HCT116 (cell line): ENCODE measurements around the gene MMP15.

ENCODE experiments used
- CBX3 ChIP-seq: IDR thresholded peaks from 2 replicates; pipeline ENCODE4 v1.6.1; 2012; ENCODE audit warnings: low read depth
- CTCF ChIP-seq, 3 experiments: fragments of 200-600 bp in 1 of 3; sonication (generic) in 1 of 3; IDR thresholded peaks in 2 of 3; conservative IDR thresholded peaks in 1 of 3; 2 replicates each; pipeline ENCODE4 v1.5.1; 2012 to 2017; ENCODE audit warnings: low read depth in 2 of 3, low read length in 2 of 3, antibody characterized with exemption in 1 of 3, borderline replicate concordance in 1 of 3, control low read depth in 1 of 3, mild to moderate bottlenecking in 1 of 3, mixed read lengths in 1 of 3, mixed run types in 1 of 3, moderate library complexity in 1 of 3; ENCODE audit not compliant: insufficient read depth in 1 of 3
- EZH2 ChIP-seq: fragments of 200-600 bp; sonication (generic); IDR thresholded peaks from 2 replicates; pipeline ENCODE4 v1.6.1; 2017; ENCODE audit warnings: antibody characterized with exemption, mixed run types
- EZH2phosphoT487 ChIP-seq: fragments of 200-600 bp; IDR thresholded peaks from 2 replicates; pipeline ENCODE4 v1.6.1; 2018; ENCODE audit warnings: antibody characterized with exemption, borderline replicate concordance
- JUND ChIP-seq: IDR thresholded peaks from 2 replicates; pipeline ENCODE4 v1.6.1; 2012
- MAX ChIP-seq: IDR thresholded peaks from 2 replicates; pipeline ENCODE4 v1.6.1; 2012
- POLR2A ChIP-seq: IDR thresholded peaks from 2 replicates; pipeline ENCODE4 v1.7.0; 2011; ENCODE audit warnings: borderline replicate concordance; ENCODE audit not compliant: insufficient read depth, insufficient read length; ENCODE audit errors: extremely low read depth
- POLR2AphosphoS5 ChIP-seq: IDR thresholded peaks from 2 replicates; pipeline ENCODE4 v1.6.1; 2011; ENCODE audit warnings: mild to moderate bottlenecking, low read depth, low read length, moderate library complexity
- RAD21 ChIP-seq: IDR thresholded peaks from 2 replicates; pipeline ENCODE4 v1.6.1; 2012; ENCODE audit warnings: low read depth, mild to moderate bottlenecking
- REST ChIP-seq: IDR thresholded peaks from 2 replicates; pipeline ENCODE4 v1.6.1; 2012; ENCODE audit warnings: low read depth
- SP1 ChIP-seq: IDR thresholded peaks from 2 replicates; pipeline ENCODE4 v1.6.1; 2012; ENCODE audit warnings: low read depth
- TCF7L2 ChIP-seq: IDR thresholded peaks from 2 replicates; pipeline ENCODE4 v1.7.0; 2011; ENCODE audit warnings: borderline replicate concordance, inconsistent platforms; ENCODE audit not compliant: insufficient read depth, insufficient read length; ENCODE audit errors: extremely low read depth
- YY1 ChIP-seq: IDR thresholded peaks from 2 replicates; pipeline ENCODE4 v1.6.1; 2011; ENCODE audit warnings: low read length, low read depth, moderate library complexity, mild to moderate bottlenecking; ENCODE audit not compliant: insufficient replicate concordance; ENCODE audit errors: extremely low read depth
- ZFX ChIP-seq: fragments of 450-650 bp; IDR thresholded peaks from 2 replicates; pipeline ENCODE4 v1.6.1; 2017

- no peak for TF ChIP-seq CTCF (IDR thresholded peaks at IDR 0.05 in 2 of 3, conservative IDR thresholded peaks at IDR 0.05 in 1 of 3; ENCODE audit: borderline replicate concordance in 1 of 3, insufficient read depth in 1 of 3, low read depth in 2 of 3, low read length in 2 of 3)
- no peak for TF ChIP-seq REST
- TF ChIP-seq POLR2A, result no peak
- TF ChIP-seq YY1, result no peak
- no peak for TF ChIP-seq RAD21
- no peak for TF ChIP-seq EZH2
- TF ChIP-seq JUND, result no peak
- no peak for TF ChIP-seq TCF7L2
- TF ChIP-seq POLR2AphosphoS5, result no peak
- no peak for TF ChIP-seq SP1
- no peak for TF ChIP-seq EZH2phosphoT487
- no peak for TF ChIP-seq CBX3
- TF ChIP-seq ZFX, result no peak
- TF ChIP-seq MAX, result no peak
These were observed 14.7 kb upstream of the MMP15 start for GRCh38 chr16:58010886-58011285.
